Liver (tissue), 9 donors: ENCODE results near the gene CCR3. TPM values are rescaled to one million over a fixed set of nuclear protein-coding genes. Genes with fewer than 3 reads are reported as not detected.

Experiments
- DNase-seq: peaks from one replicate; pipeline ENCODE4 v3.0.0-alpha.2; 2017; ENCODE audit warnings: low spot score
- H3K27ac ChIP-seq, 2 donors: one replicate each; pipeline ENCODE4 v1.7.0; 2013; ENCODE audit warnings: inconsistent platforms in 2 of 2, low read length in 2 of 2, control low read depth in 1 of 2, low read depth in 1 of 2, mild to moderate bottlenecking in 1 of 2
- H3K27me3 ChIP-seq, 4 donors: one replicate each; pipeline versions ENCODE4 v1.6.1 to v1.7.0; 2013; ENCODE audit warnings: low read length in 3 of 4, inconsistent platforms in 1 of 4, mild to moderate bottlenecking in 1 of 4, moderate library complexity in 1 of 4; ENCODE audit not compliant: control insufficient read depth in 4 of 4, insufficient read depth in 4 of 4
- H3K36me3 ChIP-seq, 4 donors: one replicate each; pipeline versions ENCODE4 v1.6.1 to v1.7.0; 2013; ENCODE audit warnings: low read length in 3 of 4, mild to moderate bottlenecking in 3 of 4, low read depth in 1 of 4, moderate library complexity in 1 of 4; ENCODE audit not compliant: control insufficient read depth in 4 of 4, insufficient read depth in 3 of 4
- H3K4me1 ChIP-seq, 4 donors: one replicate each; pipeline versions ENCODE4 v1.6.1 to v1.7.0; 2013; ENCODE audit warnings: low read length in 3 of 4, mild to moderate bottlenecking in 3 of 4, moderate library complexity in 1 of 4; ENCODE audit not compliant: control insufficient read depth in 4 of 4, insufficient read depth in 4 of 4
- H3K4me3 ChIP-seq, 3 donors: one replicate each; pipeline versions ENCODE4 v1.6.1 to v1.7.0; 2013; ENCODE audit warnings: low read length in 3 of 3, control low read depth in 1 of 3, low read depth in 1 of 3, mild to moderate bottlenecking in 1 of 3
- H3K9ac ChIP-seq, 2 donors: one replicate each; pipeline ENCODE4 v1.7.0; 2013; ENCODE audit warnings: low read length in 2 of 2, mild to moderate bottlenecking in 2 of 2, moderate library complexity in 2 of 2, control low read depth in 1 of 2, low read depth in 1 of 2
- H3K9me3 ChIP-seq, 4 donors: one replicate each; pipeline versions ENCODE4 v1.6.1 to v1.7.0; 2013; ENCODE audit warnings: low read length in 3 of 4; ENCODE audit not compliant: control insufficient read depth in 4 of 4
- CTCF ChIP-seq: fragments of 150-350 bp; IDR thresholded peaks from 2 replicates; pipeline ENCODE4 v1.5.1; 2017; ENCODE audit warnings: improper control_type of control experiment, low read depth, low read length; ENCODE audit not compliant: missing input control
- EGR1 ChIP-seq, 2 donors: IDR thresholded peaks; 2 replicates each; pipeline ENCODE4 v1.6.1; 2016 to 2018; ENCODE audit warnings: antibody characterized with exemption in 2 of 2, low read depth in 2 of 2
- FOXA1 ChIP-seq: IDR thresholded peaks from 2 replicates; pipeline ENCODE4 v1.6.1; 2016; ENCODE audit warnings: antibody characterized with exemption
- FOXA2 ChIP-seq: IDR thresholded peaks from 2 replicates; pipeline ENCODE4 v1.6.1; 2016; ENCODE audit warnings: antibody characterized with exemption
- GABPA ChIP-seq, 2 donors: IDR thresholded peaks in 1 of 2; conservative IDR thresholded peaks in 1 of 2; 2 replicates each; pipeline ENCODE4 v1.6.1; 2016; ENCODE audit warnings: antibody characterized with exemption in 2 of 2, mild to moderate bottlenecking in 1 of 2, moderate library complexity in 1 of 2
- HNF4A ChIP-seq, 2 donors: conservative IDR thresholded peaks; 2 replicates each; pipeline ENCODE4 v1.6.1; 2016; ENCODE audit warnings: antibody characterized with exemption in 2 of 2, mild to moderate bottlenecking in 2 of 2
- HNF4G ChIP-seq: IDR thresholded peaks from 2 replicates; pipeline ENCODE4 v1.6.1; 2016; ENCODE audit warnings: antibody characterized with exemption
- JUND ChIP-seq, 2 donors: IDR thresholded peaks; 2 replicates each; pipeline ENCODE4 v1.6.1; 2016; ENCODE audit warnings: antibody characterized with exemption in 2 of 2
- RAD21 ChIP-seq, 2 donors: IDR thresholded peaks; 2 replicates each; pipeline ENCODE4 v1.6.1; 2016; ENCODE audit warnings: antibody characterized with exemption in 2 of 2, mild to moderate bottlenecking in 2 of 2
- RXRA ChIP-seq, 2 donors: IDR thresholded peaks; 2 replicates each; pipeline ENCODE4 v1.6.1; 2017 to 2018; ENCODE audit warnings: antibody characterized with exemption in 2 of 2, mild to moderate bottlenecking in 1 of 2
- SP1 ChIP-seq: IDR thresholded peaks from 2 replicates; pipeline ENCODE4 v1.6.1; 2018; ENCODE audit warnings: antibody characterized with exemption, mild to moderate bottlenecking
- TAF1 ChIP-seq: conservative IDR thresholded peaks from 2 replicates; pipeline ENCODE4 v1.6.1; 2016; ENCODE audit warnings: antibody characterized with exemption, mild to moderate bottlenecking
- YY1 ChIP-seq: IDR thresholded peaks from 2 replicates; pipeline ENCODE4 v1.6.1; 2016; ENCODE audit warnings: antibody characterized with exemption, mild to moderate bottlenecking
- WGBS: extraction: QIAGEN DNeasy Blood & Tissue Kit; methylation state at CpG from one replicate; pipeline ENCODE4 v1.1.7; 2013; 5-methylcytosine and 5-hydroxymethylcytosine counted together
- polyA plus RNA-seq, 2 donors: library from polyadenylated mRNA; stranded (reverse) in 1 of 2; unstranded in 1 of 2; fragments of 200-250 nt in 1 of 2; fragments of >200 nt in 1 of 2; fragmentation: Nextera tagmentation in 1 of 2; extraction: Ambion mirVana in 1 of 2; gene quantifications; one replicate each; pipeline versions ENCODE4 v1.2.1 to v1.2.3, GENCODE V29; 2013 to 2015
- total RNA-seq, 2 donors: library from RNA; depleted of rRNA; stranded (reverse); fragments of >200 nt; gene quantifications; one replicate each; pipeline ENCODE4 v1.2.3, GENCODE V29; 2014
- TF ChIP-seq, protein P1 (sequence below): IDR thresholded peaks from 2 replicates; pipeline ENCODE4 v1.6.1; 2016; ENCODE audit warnings: antibody characterized with exemption
- TF ChIP-seq, protein P2 (sequence below): IDR thresholded peaks from 2 replicates; pipeline ENCODE4 v1.6.1; 2016; ENCODE audit warnings: antibody characterized with exemption
- TF ChIP-seq, protein P3 (sequence below): IDR thresholded peaks from 2 replicates; pipeline ENCODE4 v1.6.1; 2016; ENCODE audit warnings: antibody characterized with exemption, mild to moderate bottlenecking
- donor health status: healthy.
- donor health status: healthy.
- donor health status: healthy.
- donor health status: healthy.
- donor health status: healthy.

CCR3 gene
- total and polyA plus RNA-seq, 4 donors = 0.05 to 0.13 TPM; not detected in 2

GRCh38 chr3:46194868-46195553 lies 47.2 kb upstream of the CCR3 start:
- Histone ChIP-seq H3K4me3 (no peak overlapping the region), H3K27ac (no peak overlapping the region), H3K9ac (no peak overlapping the region), H3K4me1 (no peaks in the 10 kb centered on the region), H3K27me3 (peaks cover 0 to 3% (median 0%) of the 10 kb centered on the region in 4 donors), H3K9me3 (peaks cover 2 to 7% (median 3%) of the 10 kb centered on the region in 4 donors), H3K36me3 (no peaks in the 10 kb centered on the region)
- 81% methylated on average over 4 of the region's 4 CpGs for WGBS
- TF ChIP-seq JUND (IDR thresholded peaks at IDR 0.05) (no peak), GABPA (IDR thresholded peaks at IDR 0.05 in 1 of 2, conservative IDR thresholded peaks at IDR 0.05 in 1 of 2) (no peak), SP1 (no peak), HNF4A (conservative IDR thresholded peaks at IDR 0.05) (no peak), FOXA2 (no peak), RAD21 (IDR thresholded peaks at IDR 0.05) (no peak), TAF1 (no peak), FOXA1 (no peak), CTCF (no peak), EGR1 (IDR thresholded peaks at IDR 0.05; ENCODE audit: low read depth in 2 of 2) (no peak), RXRA (IDR thresholded peaks at IDR 0.05) (no peak), HNF4G (no peak), YY1 (no peak)
- TF ChIP-seq, protein P1, sequence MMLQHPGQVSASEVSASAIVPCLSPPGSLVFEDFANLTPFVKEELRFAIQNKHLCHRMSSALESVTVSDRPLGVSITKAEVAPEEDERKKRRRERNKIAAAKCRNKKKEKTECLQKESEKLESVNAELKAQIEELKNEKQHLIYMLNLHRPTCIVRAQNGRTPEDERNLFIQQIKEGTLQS = no peak
- TF ChIP-seq, protein P2, sequence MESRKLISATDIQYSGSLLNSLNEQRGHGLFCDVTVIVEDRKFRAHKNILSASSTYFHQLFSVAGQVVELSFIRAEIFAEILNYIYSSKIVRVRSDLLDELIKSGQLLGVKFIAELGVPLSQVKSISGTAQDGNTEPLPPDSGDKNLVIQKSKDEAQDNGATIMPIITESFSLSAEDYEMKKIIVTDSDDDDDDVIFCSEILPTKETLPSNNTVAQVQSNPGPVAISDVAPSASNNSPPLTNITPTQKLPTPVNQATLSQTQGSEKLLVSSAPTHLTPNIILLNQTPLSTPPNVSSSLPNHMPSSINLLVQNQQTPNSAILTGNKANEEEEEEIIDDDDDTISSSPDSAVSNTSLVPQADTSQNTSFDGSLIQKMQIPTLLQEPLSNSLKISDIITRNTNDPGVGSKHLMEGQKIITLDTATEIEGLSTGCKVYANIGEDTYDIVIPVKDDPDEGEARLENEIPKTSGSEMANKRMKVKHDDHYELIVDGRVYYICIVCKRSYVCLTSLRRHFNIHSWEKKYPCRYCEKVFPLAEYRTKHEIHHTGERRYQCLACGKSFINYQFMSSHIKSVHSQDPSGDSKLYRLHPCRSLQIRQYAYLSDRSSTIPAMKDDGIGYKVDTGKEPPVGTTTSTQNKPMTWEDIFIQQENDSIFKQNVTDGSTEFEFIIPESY = no peak
- TF ChIP-seq, protein P3, sequence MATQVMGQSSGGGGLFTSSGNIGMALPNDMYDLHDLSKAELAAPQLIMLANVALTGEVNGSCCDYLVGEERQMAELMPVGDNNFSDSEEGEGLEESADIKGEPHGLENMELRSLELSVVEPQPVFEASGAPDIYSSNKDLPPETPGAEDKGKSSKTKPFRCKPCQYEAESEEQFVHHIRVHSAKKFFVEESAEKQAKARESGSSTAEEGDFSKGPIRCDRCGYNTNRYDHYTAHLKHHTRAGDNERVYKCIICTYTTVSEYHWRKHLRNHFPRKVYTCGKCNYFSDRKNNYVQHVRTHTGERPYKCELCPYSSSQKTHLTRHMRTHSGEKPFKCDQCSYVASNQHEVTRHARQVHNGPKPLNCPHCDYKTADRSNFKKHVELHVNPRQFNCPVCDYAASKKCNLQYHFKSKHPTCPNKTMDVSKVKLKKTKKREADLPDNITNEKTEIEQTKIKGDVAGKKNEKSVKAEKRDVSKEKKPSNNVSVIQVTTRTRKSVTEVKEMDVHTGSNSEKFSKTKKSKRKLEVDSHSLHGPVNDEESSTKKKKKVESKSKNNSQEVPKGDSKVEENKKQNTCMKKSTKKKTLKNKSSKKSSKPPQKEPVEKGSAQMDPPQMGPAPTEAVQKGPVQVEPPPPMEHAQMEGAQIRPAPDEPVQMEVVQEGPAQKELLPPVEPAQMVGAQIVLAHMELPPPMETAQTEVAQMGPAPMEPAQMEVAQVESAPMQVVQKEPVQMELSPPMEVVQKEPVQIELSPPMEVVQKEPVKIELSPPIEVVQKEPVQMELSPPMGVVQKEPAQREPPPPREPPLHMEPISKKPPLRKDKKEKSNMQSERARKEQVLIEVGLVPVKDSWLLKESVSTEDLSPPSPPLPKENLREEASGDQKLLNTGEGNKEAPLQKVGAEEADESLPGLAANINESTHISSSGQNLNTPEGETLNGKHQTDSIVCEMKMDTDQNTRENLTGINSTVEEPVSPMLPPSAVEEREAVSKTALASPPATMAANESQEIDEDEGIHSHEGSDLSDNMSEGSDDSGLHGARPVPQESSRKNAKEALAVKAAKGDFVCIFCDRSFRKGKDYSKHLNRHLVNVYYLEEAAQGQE = no peak
- DNase-seq = no peak
